Hepatocyte (in vitro differentiated cells): Measurements from ENCODE around the gene FKBP1B.

Source experiments
- CTCF ChIP-seq: fragments of 200-600 bp; sonication (generic); IDR thresholded peaks from 2 replicates; pipeline ENCODE4 v1.5.1; 2016; ENCODE audit warnings: antibody characterized with exemption, mild to moderate bottlenecking; ENCODE audit not compliant: poor library complexity
- EZH2phosphoT487 ChIP-seq: fragments of 200-600 bp; sonication (generic); IDR thresholded peaks from one replicate; pipeline ENCODE4 v1.6.1; 2018; ENCODE audit warnings: antibody characterized with exemption, mild to moderate bottlenecking, low read depth, moderate library complexity; ENCODE audit not compliant: unreplicated experiment, severe bottlenecking

- TF ChIP-seq CTCF (no peak), EZH2phosphoT487 (no peak)
Measured at GRCh38 chr2:24083567-24084385, 34.2 kb downstream of the FKBP1B start.
